Measurements from ENCODE around the gene SCN11A.

DNA sequence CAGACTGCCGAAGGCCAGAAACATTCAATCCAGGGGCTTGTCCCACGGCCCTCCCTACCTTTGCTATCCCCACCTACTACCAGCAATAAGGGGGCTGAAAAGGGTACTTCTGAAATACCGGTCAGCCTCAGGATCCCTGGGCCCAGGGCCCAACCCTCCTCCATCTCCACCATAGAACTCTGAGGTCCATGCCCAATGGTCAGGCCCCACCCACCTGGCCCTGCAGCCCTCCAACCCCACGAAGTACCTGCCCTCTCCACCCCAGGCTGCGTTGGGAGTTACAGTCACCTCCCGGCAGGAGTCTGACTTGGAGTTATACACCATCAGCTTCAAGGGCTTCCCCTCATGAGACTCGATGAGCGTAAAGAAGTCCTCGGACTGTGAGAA is 48.7 kb upstream of the SCN11A start:
- TF ChIP-seq CTCF (IDR thresholded peaks at IDR 0.05) = no peak
- TF ChIP-seq POLR2A (IDR thresholded peaks at IDR 0.05) = no peak
- no peak for TF ChIP-seq EP300 (IDR thresholded peaks at IDR 0.05)

Measured in suprapubic skin (tissue), 3 donors.